ENCODE data around the gene UAP1L1.

DNA sequence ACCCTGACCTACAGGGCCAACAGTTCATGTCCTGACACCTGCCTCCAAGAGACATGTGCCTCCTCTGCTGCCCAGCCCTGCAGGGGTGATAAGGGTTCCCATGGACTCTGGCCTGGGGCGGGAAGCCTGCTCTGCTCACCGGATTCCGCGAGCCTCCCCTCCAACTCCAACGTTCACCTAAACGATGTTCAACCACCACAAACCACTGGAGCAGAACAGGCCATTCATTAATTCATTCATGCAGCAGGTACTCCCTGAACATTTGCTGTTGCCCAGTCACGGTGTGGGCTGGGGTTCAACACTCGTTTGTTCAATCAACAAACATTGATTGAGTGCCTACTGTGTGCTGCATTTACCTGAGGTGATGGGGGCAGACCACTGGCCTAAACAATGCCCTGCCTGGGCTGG, 3.3 kb upstream of the UAP1L1 start:
- TF ChIP-seq, protein P1, sequence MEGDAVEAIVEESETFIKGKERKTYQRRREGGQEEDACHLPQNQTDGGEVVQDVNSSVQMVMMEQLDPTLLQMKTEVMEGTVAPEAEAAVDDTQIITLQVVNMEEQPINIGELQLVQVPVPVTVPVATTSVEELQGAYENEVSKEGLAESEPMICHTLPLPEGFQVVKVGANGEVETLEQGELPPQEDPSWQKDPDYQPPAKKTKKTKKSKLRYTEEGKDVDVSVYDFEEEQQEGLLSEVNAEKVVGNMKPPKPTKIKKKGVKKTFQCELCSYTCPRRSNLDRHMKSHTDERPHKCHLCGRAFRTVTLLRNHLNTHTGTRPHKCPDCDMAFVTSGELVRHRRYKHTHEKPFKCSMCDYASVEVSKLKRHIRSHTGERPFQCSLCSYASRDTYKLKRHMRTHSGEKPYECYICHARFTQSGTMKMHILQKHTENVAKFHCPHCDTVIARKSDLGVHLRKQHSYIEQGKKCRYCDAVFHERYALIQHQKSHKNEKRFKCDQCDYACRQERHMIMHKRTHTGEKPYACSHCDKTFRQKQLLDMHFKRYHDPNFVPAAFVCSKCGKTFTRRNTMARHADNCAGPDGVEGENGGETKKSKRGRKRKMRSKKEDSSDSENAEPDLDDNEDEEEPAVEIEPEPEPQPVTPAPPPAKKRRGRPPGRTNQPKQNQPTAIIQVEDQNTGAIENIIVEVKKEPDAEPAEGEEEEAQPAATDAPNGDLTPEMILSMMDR (IDR thresholded peaks at IDR 0.05) = no peak
- TF ChIP-seq POLR2A (IDR thresholded peaks at IDR 0.05) = no peak
